ENCODE results near the gene SCG5. TPM values are rescaled to one million over a fixed set of nuclear protein-coding genes. Genes with fewer than 3 reads are reported as not detected.

The SCG5 gene
- total RNA-seq, 1 donor from 2014 or later: 12.1 TPM

DNA sequence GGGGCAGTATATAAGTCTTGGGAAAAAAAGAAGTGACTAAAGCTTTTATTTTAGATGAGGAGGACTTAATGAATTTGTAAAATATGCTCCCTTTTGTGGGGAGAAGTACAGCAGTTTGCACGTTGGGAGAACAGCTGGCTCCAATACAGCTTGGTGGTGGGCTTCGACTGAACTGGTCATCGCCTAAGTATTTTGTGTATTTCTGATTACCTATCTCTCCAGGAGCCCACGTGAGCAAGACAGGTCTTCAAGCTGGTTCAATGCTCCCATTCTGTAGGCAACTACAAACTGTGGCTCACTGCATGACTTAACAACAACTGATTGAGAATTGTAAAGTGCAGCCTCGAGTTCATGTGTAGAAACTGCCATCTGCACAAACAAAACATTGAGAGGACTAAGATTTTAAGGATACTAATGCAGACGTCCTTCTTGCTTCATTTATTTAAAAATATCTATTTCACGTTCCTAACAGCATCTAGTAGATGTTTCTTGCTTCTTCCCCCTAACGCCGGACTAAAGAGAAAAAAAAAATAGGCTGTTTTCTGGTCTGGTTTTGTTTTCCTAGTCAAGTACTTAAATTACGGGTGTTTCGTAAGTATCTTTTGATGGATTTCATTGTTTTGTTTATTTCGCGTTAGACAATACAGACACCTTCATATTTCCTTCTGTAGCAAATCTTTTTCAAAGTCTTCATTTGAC lies 74.9 kb downstream of the SCG5 start:
- Histone ChIP-seq H3K9ac (ENCODE audit: low read length) (peak overlapping the region; percentile 94), H2AFZ (ENCODE audit: low read depth, low read length) (no peak overlapping the region), H3K9me3 (ENCODE audit: insufficient read depth, low read depth, low read length) (no peaks in the 10 kb centered on the region), H4K20me1 (ENCODE audit: insufficient read depth, low read length) (peaks cover 14% of the 10 kb centered on the region), H3K4me1 (ENCODE audit: insufficient read depth, low read length) (peaks cover 11% of the 10 kb centered on the region), H3K27me3 (ENCODE audit: insufficient read depth, low read length) (no peaks in the 10 kb centered on the region), H3K4me3 (ENCODE audit: insufficient read depth, low read depth, low read length) (peak overlapping the region; percentile 60), H3K79me2 (ENCODE audit: insufficient read depth, low read length) (peaks cover 39% of the 10 kb centered on the region), H3K27ac (ENCODE audit: low read depth, low read length) (peak overlapping the region; percentile 91), H3K4me2 (ENCODE audit: low read length) (peak overlapping the region; percentile 91), H3K36me3 (ENCODE audit: insufficient read depth, low read length) (peaks cover 5% of the 10 kb centered on the region)
- TF ChIP-seq CTCF (IDR thresholded peaks at IDR 0.05; ENCODE audit: insufficient read depth, low read depth, low read length): no peak
- TF ChIP-seq EZH2 (IDR thresholded peaks at IDR 0.05; ENCODE audit: insufficient read depth, low read length): no peak
- peaks cover 24% of the 10 kb centered on the region for H3K27me3 Mint-ChIP-seq (ENCODE audit: low read depth, unreplicated experiment)
- no peaks in the 10 kb centered on the region for H3K36me3 Mint-ChIP-seq (ENCODE audit: low read depth, unreplicated experiment)
- no peak for DNase-seq (ENCODE audit: low read depth)
- FAIRE-seq: no peak
- peak overlapping the region; percentile 60 for H3K4me3 Mint-ChIP-seq (ENCODE audit: unreplicated experiment)
- peaks cover 2% of the 10 kb centered on the region for H3K4me1 Mint-ChIP-seq (ENCODE audit: low read depth, unreplicated experiment)
- H3K9me3 Mint-ChIP-seq (ENCODE audit: unreplicated experiment): peaks cover 9% of the 10 kb centered on the region
- H3K27ac Mint-ChIP-seq (ENCODE audit: unreplicated experiment): no peak overlapping the region

DNA sequence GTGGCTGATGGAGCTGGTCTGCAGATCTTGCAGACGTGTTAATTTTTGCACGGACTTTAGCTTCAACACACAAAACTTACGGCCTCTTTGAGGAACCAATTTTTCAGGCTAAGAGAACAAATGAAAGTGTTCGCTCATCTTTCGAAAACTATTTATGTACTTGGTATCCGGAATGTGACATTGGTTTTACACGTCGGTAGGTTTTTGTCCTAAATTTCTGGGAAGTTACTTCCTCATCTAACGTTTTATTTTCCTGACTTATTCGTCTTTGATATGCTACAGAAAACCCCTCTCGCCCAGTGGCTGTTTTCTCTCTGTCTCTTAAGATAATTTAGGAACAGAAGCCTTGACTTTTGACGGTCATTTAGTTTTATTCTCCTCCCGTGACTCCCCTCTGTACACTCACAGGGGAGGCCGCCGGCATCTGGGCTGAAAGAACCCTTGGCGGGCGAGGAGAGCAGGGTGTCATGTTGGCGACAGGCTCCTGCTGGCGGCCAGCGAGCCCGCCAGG lies 75.5 kb downstream of the SCG5 start:
- peaks cover 2% of the 10 kb centered on the region for H3K4me1 Mint-ChIP-seq (ENCODE audit: low read depth, unreplicated experiment)
- Histone ChIP-seq H4K20me1 (ENCODE audit: insufficient read depth, low read length) (peaks cover 14% of the 10 kb centered on the region), H3K4me3 (ENCODE audit: insufficient read depth, low read depth, low read length) (peak overlapping the region; percentile 60), H3K9ac (ENCODE audit: low read length) (peak overlapping the region; percentile 94), H3K36me3 (ENCODE audit: insufficient read depth, low read length) (peaks cover 6% of the 10 kb centered on the region), H3K79me2 (ENCODE audit: insufficient read depth, low read length) (peaks cover 44% of the 10 kb centered on the region), H3K27me3 (ENCODE audit: insufficient read depth, low read length) (no peaks in the 10 kb centered on the region), H3K4me2 (ENCODE audit: low read length) (peak overlapping the region; percentile 91), H3K9me3 (ENCODE audit: insufficient read depth, low read depth, low read length) (no peaks in the 10 kb centered on the region), H3K27ac (ENCODE audit: low read depth, low read length) (peak overlapping the region; percentile 91), H2AFZ (ENCODE audit: low read depth, low read length) (peak overlapping the region; percentile 67), H3K4me1 (ENCODE audit: insufficient read depth, low read length) (peaks cover 11% of the 10 kb centered on the region)
- peaks cover 9% of the 10 kb centered on the region for H3K9me3 Mint-ChIP-seq (ENCODE audit: unreplicated experiment)
- TF ChIP-seq EZH2 (IDR thresholded peaks at IDR 0.05; ENCODE audit: insufficient read depth, low read length): no peak
- no peak for TF ChIP-seq CTCF (IDR thresholded peaks at IDR 0.05; ENCODE audit: insufficient read depth, low read depth, low read length)
- H3K4me3 Mint-ChIP-seq (ENCODE audit: unreplicated experiment): peak overlapping the region; percentile 60
- no peak overlapping the region for H3K27ac Mint-ChIP-seq (ENCODE audit: unreplicated experiment)
- DNase-seq (ENCODE audit: low read depth) (no peak), FAIRE-seq (no peak)
- peaks cover 24% of the 10 kb centered on the region for H3K27me3 Mint-ChIP-seq (ENCODE audit: low read depth, unreplicated experiment)
- no peaks in the 10 kb centered on the region for H3K36me3 Mint-ChIP-seq (ENCODE audit: low read depth, unreplicated experiment)

Data from astrocyte (in vitro differentiated cells and primary cell).